Measurements from ENCODE around the gene MRAP.

The MRAP gene

DNA sequence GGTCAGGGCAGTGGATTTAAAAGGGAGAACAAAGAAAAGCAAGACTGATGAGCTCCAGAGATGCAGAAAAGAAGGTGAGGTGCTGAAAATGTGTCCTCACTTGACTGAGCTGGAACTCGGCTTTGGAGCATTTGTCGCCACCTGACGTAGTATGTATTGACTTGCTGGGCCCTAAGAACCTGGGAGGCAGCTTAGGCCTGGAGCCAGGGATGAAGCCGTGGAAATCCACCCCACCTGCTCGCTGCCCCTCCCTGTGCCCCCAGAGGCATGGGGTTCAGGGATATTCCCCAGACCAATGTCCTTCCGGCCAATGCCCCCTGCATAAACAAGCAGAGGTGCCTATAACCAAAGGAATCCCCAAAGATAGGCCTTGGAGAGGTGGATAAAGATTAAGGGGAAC, 14.3 kb downstream of the MRAP start:
- H3K4me3 ChIP-seq (ENCODE audit: control insufficient read depth, low read depth, low read length): no peak overlapping the region
- DNase-seq (ENCODE audit: low read depth): no peak
- TF ChIP-seq, protein P1, sequence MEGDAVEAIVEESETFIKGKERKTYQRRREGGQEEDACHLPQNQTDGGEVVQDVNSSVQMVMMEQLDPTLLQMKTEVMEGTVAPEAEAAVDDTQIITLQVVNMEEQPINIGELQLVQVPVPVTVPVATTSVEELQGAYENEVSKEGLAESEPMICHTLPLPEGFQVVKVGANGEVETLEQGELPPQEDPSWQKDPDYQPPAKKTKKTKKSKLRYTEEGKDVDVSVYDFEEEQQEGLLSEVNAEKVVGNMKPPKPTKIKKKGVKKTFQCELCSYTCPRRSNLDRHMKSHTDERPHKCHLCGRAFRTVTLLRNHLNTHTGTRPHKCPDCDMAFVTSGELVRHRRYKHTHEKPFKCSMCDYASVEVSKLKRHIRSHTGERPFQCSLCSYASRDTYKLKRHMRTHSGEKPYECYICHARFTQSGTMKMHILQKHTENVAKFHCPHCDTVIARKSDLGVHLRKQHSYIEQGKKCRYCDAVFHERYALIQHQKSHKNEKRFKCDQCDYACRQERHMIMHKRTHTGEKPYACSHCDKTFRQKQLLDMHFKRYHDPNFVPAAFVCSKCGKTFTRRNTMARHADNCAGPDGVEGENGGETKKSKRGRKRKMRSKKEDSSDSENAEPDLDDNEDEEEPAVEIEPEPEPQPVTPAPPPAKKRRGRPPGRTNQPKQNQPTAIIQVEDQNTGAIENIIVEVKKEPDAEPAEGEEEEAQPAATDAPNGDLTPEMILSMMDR (conservative IDR thresholded peaks at IDR 0.05; ENCODE audit: control insufficient read depth, insufficient read depth, low read depth, low read length): no peak

GRCh38 chr21:32314806-32315205, 16.2 kb downstream of the MRAP start:
- no peak for DNase-seq (ENCODE audit: low read depth)
- TF ChIP-seq, protein P1 (conservative IDR thresholded peaks at IDR 0.05; ENCODE audit: control insufficient read depth, insufficient read depth, low read depth, low read length): no peak
- H3K4me3 ChIP-seq (ENCODE audit: control insufficient read depth, low read depth, low read length): no peak overlapping the region

DNA sequence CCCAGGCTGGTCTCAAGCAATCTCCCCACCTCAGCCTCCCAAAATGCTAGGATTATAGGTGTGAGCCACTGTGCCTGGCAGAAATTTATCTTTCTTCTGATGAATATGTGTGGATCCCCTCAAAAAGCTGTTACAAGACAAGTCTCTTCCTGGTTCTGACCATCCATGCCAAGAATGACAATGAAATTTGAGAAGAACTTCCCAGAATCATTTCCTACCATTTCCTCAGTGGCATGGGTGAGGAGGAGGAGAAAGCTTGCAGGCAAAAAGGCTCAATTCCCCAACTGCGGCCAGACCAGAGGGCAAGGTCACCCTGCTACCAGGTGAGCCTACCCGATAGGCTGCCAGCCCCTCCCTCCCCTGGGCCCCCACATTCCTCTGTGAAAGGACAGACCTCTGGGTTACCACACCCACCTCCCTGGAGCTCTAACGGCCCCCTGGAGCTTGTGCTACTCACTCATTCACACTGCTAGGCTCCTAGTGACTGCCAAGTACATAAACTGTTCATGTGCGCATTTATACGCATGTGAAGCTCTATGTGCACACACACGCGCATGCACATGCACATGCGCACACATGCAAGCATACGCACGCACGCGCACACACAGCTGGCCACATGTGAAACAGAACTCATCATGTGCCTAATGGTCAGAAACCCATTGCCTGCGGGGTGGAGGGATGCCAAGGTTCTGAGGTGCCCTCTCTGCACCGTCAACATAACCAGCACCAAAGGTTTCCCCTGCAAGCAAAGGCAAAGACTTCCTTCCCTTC, 17.0 kb downstream of the MRAP start:
- DNase-seq (ENCODE audit: low read depth): no peak
- H3K4me3 ChIP-seq (ENCODE audit: control insufficient read depth, low read depth, low read length): no peak overlapping the region
- TF ChIP-seq, protein P1 (conservative IDR thresholded peaks at IDR 0.05; ENCODE audit: control insufficient read depth, insufficient read depth, low read depth, low read length): no peak

DNA sequence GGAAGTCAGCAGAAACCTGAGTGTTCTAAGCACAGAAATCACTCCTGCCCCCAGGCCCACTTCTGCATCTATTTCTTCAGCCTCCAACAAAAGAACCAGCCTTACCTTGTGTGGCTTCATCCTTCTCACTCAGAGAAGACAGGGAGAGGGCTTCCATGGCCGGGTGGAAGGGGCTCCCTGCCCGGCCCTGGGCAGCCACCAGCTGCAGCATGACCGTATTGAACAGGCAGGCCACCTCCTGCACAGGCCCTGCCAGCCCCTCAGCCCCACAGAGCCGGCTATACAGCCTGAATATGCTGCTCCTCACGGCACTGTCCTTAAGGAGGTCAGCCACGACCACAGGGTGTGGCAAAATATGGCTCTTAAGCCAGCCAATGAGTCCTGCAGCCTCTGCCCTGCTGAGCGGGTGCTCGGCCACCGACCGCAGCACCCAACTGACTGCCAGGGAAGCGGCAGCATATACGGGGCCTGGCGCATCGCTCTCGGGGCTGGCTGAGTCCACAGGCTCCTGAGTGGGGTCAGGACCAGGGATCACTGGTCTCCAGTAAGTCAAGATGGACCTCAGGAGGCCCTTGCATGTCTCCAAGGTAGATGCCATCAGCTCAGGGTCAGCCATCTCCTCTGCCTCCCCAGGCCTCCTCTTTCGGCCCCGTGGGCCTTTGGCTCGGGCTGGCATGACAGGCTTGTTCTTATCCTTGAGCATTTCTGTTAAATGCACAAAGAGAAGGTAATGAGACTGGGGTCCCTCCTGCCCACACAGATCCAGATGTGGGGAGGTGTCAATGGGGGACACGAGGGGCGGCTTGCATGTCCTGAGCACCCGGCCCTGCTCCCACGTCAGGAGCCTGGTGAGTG, 17.9 kb downstream of the MRAP start:
- no peak overlapping the region for H3K4me3 ChIP-seq (ENCODE audit: control insufficient read depth, low read depth, low read length)
- TF ChIP-seq, protein P1 (conservative IDR thresholded peaks at IDR 0.05; ENCODE audit: control insufficient read depth, insufficient read depth, low read depth, low read length): no peak
- no peak for DNase-seq (ENCODE audit: low read depth)

- H3K4me3 ChIP-seq (ENCODE audit: control insufficient read depth, low read depth, low read length): no peak overlapping the region
- DNase-seq (ENCODE audit: low read depth): no peak
- TF ChIP-seq, protein P1 (conservative IDR thresholded peaks at IDR 0.05; ENCODE audit: control insufficient read depth, insufficient read depth, low read depth, low read length): no peak
Measured at GRCh38 chr21:32317726-32318125, 19.1 kb downstream of the MRAP start.

DNA sequence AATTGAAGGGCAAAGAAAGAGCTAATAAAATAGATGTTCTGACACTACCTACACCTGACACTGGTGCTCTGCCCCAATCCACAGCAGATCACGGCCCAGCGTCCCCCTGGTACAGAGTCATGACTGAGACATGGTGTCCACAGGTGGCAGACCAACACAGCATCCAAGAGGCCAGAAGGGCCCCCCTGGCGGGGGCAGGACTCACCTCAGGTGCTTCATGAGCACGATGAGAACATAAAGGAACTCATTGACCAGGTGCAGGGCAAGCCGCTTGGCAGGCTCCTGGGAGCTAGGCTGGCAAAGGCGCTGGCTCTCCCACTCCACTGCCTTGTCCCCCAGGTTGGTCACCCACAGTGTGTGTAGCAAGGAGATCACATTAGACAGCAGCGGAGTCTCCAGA, 20.4 kb downstream of the MRAP start:
- no peak overlapping the region for H3K4me3 ChIP-seq (ENCODE audit: control insufficient read depth, low read depth, low read length)
- no peak for DNase-seq (ENCODE audit: low read depth)
- TF ChIP-seq, protein P1 (conservative IDR thresholded peaks at IDR 0.05; ENCODE audit: control insufficient read depth, insufficient read depth, low read depth, low read length): no peak
